H9 (cell line): ENCODE measurements around the gene AP3B2. TPM values are rescaled to one million over a fixed set of nuclear protein-coding genes. Genes with fewer than 3 reads are reported as not detected.

Source experiments
- DNase-seq: peaks from one replicate; pipeline ENCODE4 v3.0.0-alpha.2; 2017
- H2AFZ ChIP-seq: one replicate; pipeline ENCODE4 v1.6.1; 2013; ENCODE audit warnings: mild to moderate bottlenecking, low read length, control low read depth, moderate library complexity
- H2AK5ac ChIP-seq: 2 replicates; pipeline ENCODE4 v1.6.1; 2013; ENCODE audit warnings: low read length, control low read depth, mixed read lengths; ENCODE audit not compliant: insufficient read length
- H2BK120ac ChIP-seq: one replicate; pipeline ENCODE4 v1.6.1; 2013; ENCODE audit warnings: low read depth, mild to moderate bottlenecking, low read length, control low read depth, inconsistent platforms; ENCODE audit not compliant: poor library complexity, severe bottlenecking
- H2BK12ac ChIP-seq: 2 replicates; pipeline ENCODE4 v1.6.1; 2013; ENCODE audit warnings: low read length, control low read depth, mixed read lengths, low read depth; ENCODE audit not compliant: insufficient read length
- H2BK15ac ChIP-seq: 2 replicates; pipeline ENCODE4 v1.6.1; 2013; ENCODE audit warnings: low read depth, low read length, control low read depth
- H2BK20ac ChIP-seq: one replicate; pipeline ENCODE4 v1.6.1; 2013; ENCODE audit warnings: low read depth, mild to moderate bottlenecking, low read length, control low read depth, inconsistent platforms; ENCODE audit not compliant: poor library complexity, severe bottlenecking
- H2BK5ac ChIP-seq: 2 replicates; pipeline ENCODE4 v1.6.1; 2013; ENCODE audit warnings: low read length, control low read depth, mixed read lengths; ENCODE audit not compliant: insufficient read length
- H3K14ac ChIP-seq: 2 replicates; pipeline ENCODE4 v1.6.1; 2013; ENCODE audit warnings: low read length, control low read depth; ENCODE audit not compliant: insufficient read depth
- H3K18ac ChIP-seq: 2 replicates; pipeline ENCODE4 v1.6.1; 2013; ENCODE audit warnings: low read depth, mild to moderate bottlenecking, mixed read lengths, low read length, control low read depth; ENCODE audit not compliant: insufficient read length
- H3K23ac ChIP-seq: 2 replicates; pipeline ENCODE4 v1.6.1; 2013; ENCODE audit warnings: low read length, control low read depth, mixed read lengths, low read depth; ENCODE audit not compliant: insufficient read length
- H3K23me2 ChIP-seq: 2 replicates; pipeline ENCODE4 v1.6.1; 2013; ENCODE audit warnings: low read depth, mild to moderate bottlenecking, mixed read lengths, low read length, control low read depth; ENCODE audit not compliant: insufficient read length, poor library complexity, severe bottlenecking
- H3K27ac ChIP-seq: 2 replicates; pipeline ENCODE4 v1.5.1; 2013; ENCODE audit warnings: low read length, control low read depth, mixed read lengths, low read depth; ENCODE audit not compliant: insufficient read length
- H3K27me3 ChIP-seq: 2 replicates; pipeline ENCODE4 v1.6.1; 2013; ENCODE audit warnings: low read length, control low read depth, inconsistent platforms; ENCODE audit not compliant: insufficient read depth
- H3K4ac ChIP-seq: 2 replicates; pipeline ENCODE4 v1.6.1; 2013; ENCODE audit warnings: low read depth, mild to moderate bottlenecking, control low read depth, inconsistent platforms, low read length, moderate library complexity
- H3K4me1 ChIP-seq: 2 replicates; pipeline ENCODE4 v1.6.1; 2013; ENCODE audit warnings: low read length, control low read depth, inconsistent platforms; ENCODE audit not compliant: insufficient read depth
- H3K4me2 ChIP-seq: 2 replicates; pipeline ENCODE4 v1.6.1; 2013; ENCODE audit warnings: low read length, control low read depth, mixed read lengths; ENCODE audit not compliant: insufficient read length, insufficient read depth
- H3K56ac ChIP-seq: 2 replicates; pipeline ENCODE4 v1.6.1; 2013; ENCODE audit warnings: low read depth, mild to moderate bottlenecking, mixed read lengths, low read length, control low read depth; ENCODE audit not compliant: insufficient read length
- H3K79me1 ChIP-seq: 2 replicates; pipeline ENCODE4 v1.6.1; 2013; ENCODE audit warnings: low read depth, mild to moderate bottlenecking, moderate library complexity, low read length, control low read depth, inconsistent platforms; ENCODE audit not compliant: insufficient read depth, poor library complexity, severe bottlenecking
- H3K79me2 ChIP-seq: 2 replicates; pipeline ENCODE4 v1.6.1; 2013; ENCODE audit warnings: low read length, control low read depth, inconsistent platforms; ENCODE audit not compliant: insufficient read depth
- H3K9ac ChIP-seq: 2 replicates; pipeline ENCODE4 v1.6.1; 2013; ENCODE audit warnings: low read length, control low read depth, mixed read lengths; ENCODE audit not compliant: insufficient read length; ENCODE audit errors: extremely low read depth
- H3K9me3 ChIP-seq: one replicate; pipeline ENCODE4 v1.6.1; 2013; ENCODE audit warnings: low read depth, low read length, inconsistent platforms; ENCODE audit not compliant: control insufficient read depth
- H3T11ph ChIP-seq: one replicate; pipeline ENCODE4 v1.6.1; 2013; ENCODE audit warnings: mild to moderate bottlenecking, low read length, control low read depth, inconsistent platforms
- H4K20me1 ChIP-seq: one replicate; pipeline ENCODE4 v1.6.1; 2013; ENCODE audit not compliant: control insufficient read depth, insufficient read length, insufficient read depth
- H4K5ac ChIP-seq: 2 replicates; pipeline ENCODE4 v1.6.1; 2013; ENCODE audit warnings: low read depth, mild to moderate bottlenecking, mixed read lengths, low read length, control low read depth; ENCODE audit not compliant: insufficient read length
- H4K8ac ChIP-seq: replicated peaks from 2 replicates; pipeline ENCODE4 v1.6.1; 2013; ENCODE audit warnings: low read length, control low read depth, mixed read lengths, low read depth; ENCODE audit not compliant: insufficient read length
- H4K91ac ChIP-seq: 2 replicates; pipeline ENCODE4 v1.6.1; 2013; ENCODE audit warnings: low read depth, mild to moderate bottlenecking, moderate library complexity, mixed read lengths, low read length, control low read depth; ENCODE audit not compliant: insufficient read length
- H3K27ac Mint-ChIP-seq, 3 experiments: 2 replicates in 2 of 3; 3 replicates in 1 of 3; pipeline ENCODE4 v1.8.0; 2020 to 2021; ENCODE audit warnings: mixed read lengths in 3 of 3, mild to moderate bottlenecking in 1 of 3, moderate library complexity in 1 of 3
- H3K27me3 Mint-ChIP-seq: 2 replicates; pipeline ENCODE4 v1.8.0; 2021; ENCODE audit warnings: low read depth, mild to moderate bottlenecking, moderate library complexity, mixed read lengths
- H3K36me3 Mint-ChIP-seq, 3 experiments: 2 replicates in 2 of 3; 3 replicates in 1 of 3; pipeline ENCODE4 v1.8.0; 2020 to 2021; ENCODE audit warnings: low read depth in 3 of 3, mixed read lengths in 3 of 3; ENCODE audit not compliant: insufficient read depth in 1 of 3
- H3K4me1 Mint-ChIP-seq, 2 experiments: 2 replicates each; pipeline ENCODE4 v1.8.0; 2020; ENCODE audit warnings: mixed read lengths in 2 of 2
- H3K4me3 Mint-ChIP-seq, 2 experiments: 2 replicates in 1 of 2; 3 replicates in 1 of 2; pipeline ENCODE4 v1.8.0; 2020 to 2021; ENCODE audit warnings: mild to moderate bottlenecking in 2 of 2, mixed read lengths in 2 of 2, moderate library complexity in 1 of 2
- H3K9me3 Mint-ChIP-seq, 2 experiments: 2 replicates in 1 of 2; 3 replicates in 1 of 2; pipeline ENCODE4 v1.8.0; 2020; ENCODE audit warnings: mild to moderate bottlenecking in 2 of 2, mixed read lengths in 2 of 2, moderate library complexity in 1 of 2
- WGBS: extraction: QIAGEN DNeasy Blood & Tissue Kit; methylation state at CpG from one replicate; pipeline ENCODE4 v1.1.7; 2013; ENCODE audit warnings: missing lambda C conversion rate, low lambda C conversion rate, mixed read lengths; ENCODE audit not compliant: insufficient read length; ENCODE audit errors: extremely low coverage; 5-methylcytosine and 5-hydroxymethylcytosine counted together
- total RNA-seq: library from RNA; stranded (reverse); gene quantifications from 2 replicates; pipeline ENCODE4 v1.2.1, GENCODE V29; 2021
- TF ChIP-seq, protein P1 (sequence below): fragments of 200-600 bp; sonication (generic); conservative IDR thresholded peaks from 3 replicates; pipeline ENCODE4 v1.8.0; 2021; ENCODE audit warnings: antibody characterized with exemption, mild to moderate bottlenecking

AP3B2 gene
- total RNA-seq, 1 experiment from 2014 or later: 10.6 TPM

DNA sequence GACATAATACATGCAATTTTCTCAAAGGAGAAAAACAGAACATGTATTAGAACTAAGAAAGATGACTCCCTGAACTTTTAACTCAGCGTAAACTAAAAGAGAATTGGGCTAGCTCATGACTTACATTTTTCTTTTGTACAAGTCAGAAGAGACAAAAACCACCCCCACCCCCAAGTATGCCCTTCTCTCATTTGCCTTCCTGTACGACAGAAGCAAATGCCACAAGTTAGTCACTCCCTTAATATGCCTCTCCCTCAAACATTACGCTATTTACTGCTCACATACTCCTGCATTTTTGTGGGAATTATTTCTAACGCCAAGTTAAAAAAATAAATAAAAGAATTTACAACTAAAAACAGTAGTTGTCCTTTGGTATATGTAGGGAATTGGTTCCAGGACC is 84.5 kb downstream of the AP3B2 start:
- no peaks in the 10 kb centered on the region for H3K27me3 ChIP-seq
- Mint-ChIP-seq H3K36me3 (no peaks in the 10 kb centered on the region), H3K4me3 (no peak overlapping the region), H3K9me3 (no peaks in the 10 kb centered on the region), H3K27me3 (0 out of 2 replicates have a peak, but pooled peaks cover 1% of the 10 kb centered on the region), H3K4me1 (no peaks in the 10 kb centered on the region), H3K27ac (no peak overlapping the region)
- no peak overlapping the region for H2BK12ac ChIP-seq
- no peak overlapping the region for H3K18ac ChIP-seq
- H3K23me2 ChIP-seq: no peaks in the 10 kb centered on the region
- H3K9ac ChIP-seq: no peak overlapping the region
- no peak overlapping the region for H3K23ac ChIP-seq
- no peak overlapping the region for H2BK5ac ChIP-seq
- no peak overlapping the region for H3T11ph ChIP-seq
- no CpG with 5 or more reads among the region's 4 CpGs for WGBS
- no peak overlapping the region for H4K8ac ChIP-seq
- no peaks in the 10 kb centered on the region for H3K79me1 ChIP-seq
- no peak overlapping the region for H2BK120ac ChIP-seq
- H4K91ac ChIP-seq: no peak overlapping the region
- no peak overlapping the region for H3K4ac ChIP-seq
- no peak overlapping the region for H3K56ac ChIP-seq
- H3K4me1 ChIP-seq: no peaks in the 10 kb centered on the region
- no peak overlapping the region for H3K27ac ChIP-seq
- no peaks in the 10 kb centered on the region for H3K79me2 ChIP-seq
- no peak overlapping the region for H2BK15ac ChIP-seq
- no peak overlapping the region for H2AFZ ChIP-seq
- H2AK5ac ChIP-seq: no peak overlapping the region
- no peak overlapping the region for H3K4me2 ChIP-seq
- no peaks in the 10 kb centered on the region for H3K9me3 ChIP-seq
- no peak overlapping the region for H4K5ac ChIP-seq
- H2BK20ac ChIP-seq: no peak overlapping the region
- H4K20me1 ChIP-seq: no peaks in the 10 kb centered on the region
- DNase-seq: no peak
- no peak overlapping the region for H3K14ac ChIP-seq
- TF ChIP-seq, protein P1, sequence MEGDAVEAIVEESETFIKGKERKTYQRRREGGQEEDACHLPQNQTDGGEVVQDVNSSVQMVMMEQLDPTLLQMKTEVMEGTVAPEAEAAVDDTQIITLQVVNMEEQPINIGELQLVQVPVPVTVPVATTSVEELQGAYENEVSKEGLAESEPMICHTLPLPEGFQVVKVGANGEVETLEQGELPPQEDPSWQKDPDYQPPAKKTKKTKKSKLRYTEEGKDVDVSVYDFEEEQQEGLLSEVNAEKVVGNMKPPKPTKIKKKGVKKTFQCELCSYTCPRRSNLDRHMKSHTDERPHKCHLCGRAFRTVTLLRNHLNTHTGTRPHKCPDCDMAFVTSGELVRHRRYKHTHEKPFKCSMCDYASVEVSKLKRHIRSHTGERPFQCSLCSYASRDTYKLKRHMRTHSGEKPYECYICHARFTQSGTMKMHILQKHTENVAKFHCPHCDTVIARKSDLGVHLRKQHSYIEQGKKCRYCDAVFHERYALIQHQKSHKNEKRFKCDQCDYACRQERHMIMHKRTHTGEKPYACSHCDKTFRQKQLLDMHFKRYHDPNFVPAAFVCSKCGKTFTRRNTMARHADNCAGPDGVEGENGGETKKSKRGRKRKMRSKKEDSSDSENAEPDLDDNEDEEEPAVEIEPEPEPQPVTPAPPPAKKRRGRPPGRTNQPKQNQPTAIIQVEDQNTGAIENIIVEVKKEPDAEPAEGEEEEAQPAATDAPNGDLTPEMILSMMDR: no peak
